RWPE2 (cell line): ENCODE measurements around the gene GRM8.

Source experiments
- ATAC-seq: fragments of 200-7000 bp; cut with Tn5 transposase; 3 replicates; pipeline ENCODE4 v1.9.1; 2021; ENCODE audit warnings: low read depth
- DNase-seq: peaks from one replicate; pipeline ENCODE4 v3.0.0-alpha.2; 2020; ENCODE audit warnings: low spot score
- H3K27ac ChIP-seq: fragments of 450-650 bp; 2 replicates; pipeline ENCODE4 v1.5.1; 2017; ENCODE audit warnings: mild to moderate bottlenecking; ENCODE audit not compliant: poor library complexity, severe bottlenecking
- H3K27me3 ChIP-seq: fragments of 250-450 bp; sonication (Bioruptor Pico); 2 replicates; pipeline ENCODE4 v1.5.1; 2021; ENCODE audit warnings: mild to moderate bottlenecking, moderate library complexity; ENCODE audit not compliant: insufficient read depth, poor library complexity, severe bottlenecking
- H3K36me3 ChIP-seq: fragments of 250-450 bp; sonication (Bioruptor Pico); 2 replicates; pipeline ENCODE4 v1.5.1; 2020; ENCODE audit warnings: low read depth, mild to moderate bottlenecking, moderate library complexity
- H3K4me1 ChIP-seq: fragments of 250-450 bp; sonication (Bioruptor Pico); 2 replicates; pipeline ENCODE4 v1.5.1; 2021; ENCODE audit warnings: mild to moderate bottlenecking, moderate library complexity; ENCODE audit not compliant: insufficient read depth, poor library complexity, severe bottlenecking
- H3K4me3 ChIP-seq: fragments of 250-450 bp; sonication (Bioruptor Pico); 2 replicates; pipeline ENCODE4 v1.5.1; 2021; ENCODE audit warnings: mild to moderate bottlenecking, moderate library complexity; ENCODE audit not compliant: severe bottlenecking
- H3K9me3 ChIP-seq: fragments of 250-450 bp; sonication (Bioruptor Pico); 2 replicates; pipeline ENCODE4 v1.5.1; 2021; ENCODE audit warnings: mild to moderate bottlenecking, moderate library complexity; ENCODE audit not compliant: severe bottlenecking
- CTCF ChIP-seq: fragments of 450-650 bp; IDR thresholded peaks from one replicate; pipeline ENCODE4 v1.5.1; 2017; ENCODE audit warnings: mild to moderate bottlenecking, moderate library complexity; ENCODE audit not compliant: poor library complexity, severe bottlenecking

Gene GRM8

GRCh38 chr7:127214956-127215718 lies 37.6 kb downstream of the GRM8 start:
- Histone ChIP-seq H3K4me3 (no peak overlapping the region), H3K27ac (no peak overlapping the region), H3K4me1 (no peaks in the 10 kb centered on the region), H3K36me3 (no peaks in the 10 kb centered on the region), H3K27me3 (peaks cover 3% of the 10 kb centered on the region), H3K9me3 (no peaks in the 10 kb centered on the region)
- DNase-seq (no peak), ATAC-seq (no peak)
- TF ChIP-seq CTCF = no peak

GRCh38 chr7:127209886-127210285 lies 42.9 kb downstream of the GRM8 start:
- no peak overlapping the region for H3K27ac ChIP-seq
- DNase-seq (no peak), ATAC-seq (no peak)
- no peaks in the 10 kb centered on the region for H3K4me1 ChIP-seq
- no peak overlapping the region for H3K4me3 ChIP-seq
- no peaks in the 10 kb centered on the region for H3K9me3 ChIP-seq
- TF ChIP-seq CTCF = no peak
- H3K36me3 ChIP-seq = no peaks in the 10 kb centered on the region
- H3K27me3 ChIP-seq = peaks cover 9% of the 10 kb centered on the region

- ATAC-seq = no peak
- H3K27ac ChIP-seq = no peak overlapping the region
- peaks cover 9% of the 10 kb centered on the region for H3K27me3 ChIP-seq
- TF ChIP-seq CTCF = no peak
- H3K4me1 ChIP-seq = no peaks in the 10 kb centered on the region
- H3K36me3 ChIP-seq = no peaks in the 10 kb centered on the region
- no peaks in the 10 kb centered on the region for H3K9me3 ChIP-seq
- no peak overlapping the region for H3K4me3 ChIP-seq
- no peak for DNase-seq
Observed at GRCh38 chr7:127208860-127209259, 43.9 kb downstream of the GRM8 start.

GRCh38 chr7:127208351-127208750 lies 44.4 kb downstream of the GRM8 start:
- DNase-seq (no peak), ATAC-seq (no peak)
- no peak for TF ChIP-seq CTCF

GRCh38 chr7:127207806-127208205 lies 44.9 kb downstream of the GRM8 start:
- no peak for TF ChIP-seq CTCF
- no peak overlapping the region for H3K27ac ChIP-seq
- no peaks in the 10 kb centered on the region for H3K36me3 ChIP-seq
- no peak overlapping the region for H3K4me3 ChIP-seq
- peaks cover 9% of the 10 kb centered on the region for H3K27me3 ChIP-seq
- no peak for DNase-seq
- no peaks in the 10 kb centered on the region for H3K4me1 ChIP-seq
- no peaks in the 10 kb centered on the region for H3K9me3 ChIP-seq
- ATAC-seq = no peak

More at GRCh38 chr7:127208351-127208750, 44.4 kb downstream of the GRM8 start:
- Histone ChIP-seq H3K27me3 (peaks cover 9% of the 10 kb centered on the region), H3K27ac (no peak overlapping the region), H3K9me3 (no peaks in the 10 kb centered on the region), H3K4me1 (no peaks in the 10 kb centered on the region), H3K36me3 (no peaks in the 10 kb centered on the region), H3K4me3 (no peak overlapping the region)
